HG02885 (cell line): ENCODE results near the gene NMT1.

Experiments
- ATAC-seq: cut with Tn5 transposase; IDR thresholded peaks from one replicate; pipeline ENCODE4 v1.9.1; 2021; ENCODE audit warnings: mild to moderate bottlenecking; ENCODE audit not compliant: unreplicated experiment, poor library complexity

NMT1 gene

DNA sequence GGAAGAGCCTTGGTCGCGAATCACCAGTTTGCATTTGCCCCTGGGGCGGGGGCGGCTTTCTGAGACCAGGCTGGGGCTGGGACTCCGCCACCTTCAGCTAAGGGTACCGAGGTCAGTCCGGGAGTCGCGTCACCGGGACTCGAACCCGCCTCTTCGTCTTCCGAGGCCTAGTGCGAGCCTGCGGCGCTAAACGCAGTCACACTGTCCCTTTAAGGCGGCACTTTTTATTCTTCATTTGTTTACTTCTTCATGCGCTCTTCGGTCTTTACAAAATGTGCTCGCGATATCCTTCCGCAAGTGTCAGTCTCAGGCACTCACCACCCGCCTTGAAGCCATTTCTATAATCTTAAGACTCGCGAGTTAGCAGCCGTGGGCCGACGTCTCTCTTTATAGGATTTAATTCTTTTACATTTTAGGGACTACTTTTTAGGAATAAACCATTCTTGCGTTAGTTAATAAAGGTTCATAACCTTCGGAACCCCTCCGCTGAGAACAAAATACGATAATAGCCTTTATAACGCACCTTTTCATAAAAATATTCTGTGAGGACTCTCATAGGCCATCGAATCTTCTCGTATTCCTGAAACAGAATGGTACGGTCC is 86.6 kb downstream of the NMT1 start:
- peak; percentile 19 for ATAC-seq

DNA sequence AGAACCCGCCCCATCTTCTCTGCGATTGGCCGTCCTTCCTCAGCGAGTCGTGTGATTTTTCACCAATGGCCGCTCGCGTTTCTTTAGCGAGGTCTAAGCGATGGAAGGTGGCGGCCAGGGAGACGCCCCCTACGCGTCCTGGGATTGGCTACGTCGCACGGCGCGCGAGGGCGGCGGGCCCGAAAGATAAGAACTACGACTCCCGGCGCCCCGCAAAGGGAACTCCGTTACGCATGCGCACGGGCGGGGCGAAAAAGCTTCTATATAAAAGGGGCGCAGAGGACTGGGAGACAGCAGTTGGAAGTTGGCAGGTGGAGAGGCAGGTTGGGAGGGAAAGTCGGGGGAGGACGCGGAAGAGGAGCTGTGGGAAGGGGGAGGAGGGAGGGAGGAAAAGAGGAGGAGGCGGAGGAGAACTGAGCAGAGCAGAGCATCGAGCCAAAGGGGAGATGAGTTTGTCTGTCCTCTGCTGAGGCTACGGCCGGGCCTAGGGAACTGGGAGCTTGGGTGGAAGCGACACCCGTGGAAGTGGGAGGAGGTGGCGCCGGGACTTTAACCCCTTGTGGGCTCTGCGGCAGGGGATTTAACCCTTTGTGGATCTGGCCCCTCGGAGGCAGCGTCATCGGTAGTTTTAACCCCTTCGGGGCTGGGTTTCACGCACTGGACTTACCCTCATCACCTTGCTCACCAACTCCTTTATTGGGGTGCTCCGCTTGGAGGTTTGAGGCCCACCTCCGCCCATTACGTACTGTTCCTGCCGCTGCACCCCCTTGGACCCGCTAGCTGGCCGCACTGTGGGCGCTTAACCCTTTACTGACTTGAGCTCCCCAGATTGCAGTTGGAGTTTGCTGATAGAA is 87.3 kb downstream of the NMT1 start, which contains the start of gene HEXIM1:
Gene HEXIM1, plus strand, starts transcription at position 293 of the 854 bp plus-strand sequence. CDS start 716 bp downstream, outside the sequence.
- ATAC-seq: peak; percentile 70

DNA sequence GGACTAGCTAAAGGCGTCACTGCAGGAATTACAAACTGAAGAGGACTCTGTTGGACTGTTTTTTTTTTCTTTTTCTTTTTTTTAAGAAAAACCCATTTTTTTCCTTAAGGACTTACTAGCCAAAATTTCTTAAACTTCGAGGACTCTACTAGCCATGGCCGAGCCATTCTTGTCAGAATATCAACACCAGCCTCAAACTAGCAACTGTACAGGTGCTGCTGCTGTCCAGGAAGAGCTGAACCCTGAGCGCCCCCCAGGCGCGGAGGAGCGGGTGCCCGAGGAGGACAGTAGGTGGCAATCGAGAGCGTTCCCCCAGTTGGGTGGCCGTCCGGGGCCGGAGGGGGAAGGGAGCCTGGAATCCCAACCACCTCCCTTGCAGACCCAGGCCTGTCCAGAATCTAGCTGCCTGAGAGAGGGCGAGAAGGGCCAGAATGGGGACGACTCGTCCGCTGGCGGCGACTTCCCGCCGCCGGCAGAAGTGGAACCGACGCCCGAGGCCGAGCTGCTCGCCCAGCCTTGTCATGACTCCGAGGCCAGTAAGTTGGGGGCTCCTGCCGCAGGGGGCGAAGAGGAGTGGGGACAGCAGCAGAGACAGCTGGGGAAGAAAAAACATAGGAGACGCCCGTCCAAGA is 88.0 kb downstream of the NMT1 start:
- ATAC-seq: peak; percentile 29

DNA sequence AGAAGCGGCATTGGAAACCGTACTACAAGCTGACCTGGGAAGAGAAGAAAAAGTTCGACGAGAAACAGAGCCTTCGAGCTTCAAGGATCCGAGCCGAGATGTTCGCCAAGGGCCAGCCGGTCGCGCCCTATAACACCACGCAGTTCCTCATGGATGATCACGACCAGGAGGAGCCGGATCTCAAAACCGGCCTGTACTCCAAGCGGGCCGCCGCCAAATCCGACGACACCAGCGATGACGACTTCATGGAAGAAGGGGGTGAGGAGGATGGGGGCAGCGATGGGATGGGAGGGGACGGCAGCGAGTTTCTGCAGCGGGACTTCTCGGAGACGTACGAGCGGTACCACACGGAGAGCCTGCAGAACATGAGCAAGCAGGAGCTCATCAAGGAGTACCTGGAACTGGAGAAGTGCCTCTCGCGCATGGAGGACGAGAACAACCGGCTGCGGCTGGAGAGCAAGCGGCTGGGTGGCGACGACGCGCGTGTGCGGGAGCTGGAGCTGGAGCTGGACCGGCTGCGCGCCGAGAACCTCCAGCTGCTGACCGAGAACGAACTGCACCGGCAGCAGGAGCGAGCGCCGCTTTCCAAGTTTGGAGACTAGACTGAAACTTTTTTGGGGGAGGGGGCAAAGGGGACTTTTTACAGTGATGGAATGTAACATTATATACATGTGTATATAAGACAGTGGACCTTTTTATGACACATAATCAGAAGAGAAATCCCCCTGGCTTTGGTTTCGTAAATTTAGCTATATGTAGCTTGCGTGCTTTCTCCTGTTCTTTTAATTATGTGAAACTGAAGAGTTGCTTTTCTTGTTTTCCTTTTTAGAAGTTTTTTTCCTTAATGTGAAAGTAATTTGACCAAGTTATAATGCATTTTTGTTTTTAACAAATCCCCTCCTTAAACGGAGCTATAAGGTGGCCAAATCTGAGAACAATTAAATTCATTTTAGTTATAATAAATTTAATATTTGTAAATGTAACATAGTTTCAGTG is 88.8 kb downstream of the NMT1 start:
- ATAC-seq: no peak

DNA sequence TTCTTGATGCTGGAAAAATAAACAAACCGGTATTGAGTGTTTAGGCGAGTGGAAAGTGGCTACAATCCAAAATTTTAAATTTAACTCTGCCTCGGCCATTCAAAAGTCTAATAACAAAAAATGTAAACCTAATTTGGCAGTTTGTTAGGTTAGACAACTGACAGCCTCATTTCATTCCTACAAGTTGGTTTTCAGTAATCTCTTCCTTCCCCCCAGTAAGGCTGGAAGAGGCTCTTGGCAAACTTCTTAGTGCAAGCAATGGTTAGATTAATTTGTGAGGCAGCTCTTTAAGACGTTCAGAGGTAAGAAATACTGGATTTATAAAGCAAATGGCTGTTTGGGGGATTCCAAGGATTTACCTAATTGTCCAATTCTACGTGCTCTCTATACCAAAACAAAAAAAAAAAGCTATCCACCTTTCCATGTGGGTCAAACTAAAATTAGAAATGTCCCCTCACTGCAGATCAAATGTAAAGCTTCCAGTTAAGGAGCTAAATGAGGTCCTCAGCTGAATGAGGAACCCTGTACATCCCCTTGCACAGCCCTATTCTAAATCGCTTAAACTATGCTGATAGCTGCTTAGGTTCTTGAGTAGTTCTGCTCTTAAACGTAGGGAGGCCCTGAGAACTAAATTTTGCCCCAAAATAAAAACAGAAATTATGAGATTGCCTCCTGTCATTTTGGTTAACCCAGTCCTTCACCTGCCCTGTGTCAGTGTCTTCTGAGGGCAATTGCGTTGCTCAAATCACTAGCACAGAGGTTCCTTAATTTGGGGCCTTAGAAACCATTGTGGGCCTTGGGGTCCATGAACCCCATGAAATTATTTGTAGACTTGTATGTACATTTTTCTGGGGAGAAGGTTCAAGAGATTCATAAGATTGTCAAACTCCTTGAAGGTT is 90.0 kb downstream of the NMT1 start:
- no peak for ATAC-seq

DNA sequence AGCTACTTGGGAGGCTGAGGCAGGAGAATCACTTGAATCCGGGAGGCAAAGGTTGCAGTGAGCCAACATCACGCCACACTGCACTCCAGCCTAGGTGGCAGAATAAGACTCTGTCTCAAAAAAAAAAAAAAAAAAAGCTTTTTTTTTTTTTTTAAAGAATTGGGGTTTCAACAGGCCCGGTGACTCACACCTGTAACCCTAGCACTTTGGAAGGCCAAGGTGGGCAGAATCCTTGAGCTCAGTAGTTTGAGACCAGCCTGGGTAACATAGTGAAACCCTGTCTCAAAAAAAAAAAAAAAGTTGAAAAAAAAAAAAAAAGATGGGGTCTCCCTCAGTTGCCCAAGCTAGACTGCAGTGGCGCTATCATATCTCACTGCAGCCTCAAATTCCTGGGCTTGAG is 93.9 kb downstream of the NMT1 start:
- ATAC-seq: no peak

DNA sequence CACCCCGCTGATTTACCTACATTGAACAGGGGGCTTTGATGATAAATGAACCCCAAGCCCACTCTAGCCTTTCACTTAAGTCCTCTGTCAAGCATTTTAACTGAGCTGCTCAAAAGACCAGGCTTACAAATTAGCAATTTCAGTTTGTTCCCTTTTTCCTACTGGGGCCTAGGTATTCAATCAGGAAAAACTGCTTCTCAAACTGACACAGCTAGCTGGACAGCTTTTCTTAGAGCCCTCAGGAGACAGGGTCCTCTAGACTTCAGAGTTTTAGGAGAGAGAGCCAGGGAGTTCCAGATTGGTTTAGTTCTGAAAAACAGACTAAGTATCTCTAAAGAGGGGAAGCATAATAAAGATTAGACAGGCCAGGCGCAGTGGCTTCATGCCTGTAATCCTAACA is 94.4 kb downstream of the NMT1 start:
- ATAC-seq: no peak

DNA sequence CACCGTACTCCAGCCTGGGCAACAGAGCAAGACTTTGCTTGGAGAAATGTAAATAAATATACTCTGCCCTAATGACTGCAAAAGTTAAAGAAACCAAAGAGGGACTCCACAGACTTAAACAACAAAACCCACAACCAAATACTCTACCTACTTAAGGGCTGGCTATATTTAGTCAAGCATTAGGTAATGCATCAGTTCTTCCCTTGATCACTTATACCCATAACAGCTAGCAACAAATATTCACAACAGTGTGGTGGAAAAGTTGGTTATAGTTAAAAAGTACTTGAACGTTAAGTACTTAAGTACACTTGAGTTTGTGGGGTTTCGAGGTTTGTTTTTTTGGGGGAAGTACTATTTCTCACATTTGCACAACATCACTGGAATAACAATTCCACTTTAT is 95.1 kb downstream of the NMT1 start:
- ATAC-seq: no peak
